SK-N-SH (cell line): ENCODE measurements around the gene UBE3C. TPM values are rescaled to one million over a fixed set of nuclear protein-coding genes. Genes with fewer than 3 reads are reported as not detected.

Experiments
- CTCF ChIA-PET: fragments of 300-600, 350-600 bp; formaldehyde crosslinking; extraction: SDS; loops from one replicate; lab custom pipeline; 2021; lab: Yijun Ruan, JAX
- POLR2A ChIA-PET: fragments of 350-600 bp; sonication (Branson Sonifier 250); formaldehyde crosslinking; extraction: SDS; loops from one replicate; lab custom pipeline; 2020; ENCODE audit warnings: antibody characterized with exemption, inconsistent platforms; lab: Yijun Ruan, JAX
- DNase-seq: peaks from one replicate; pipeline ENCODE4 v3.0.0; 2012
- H2AFZ ChIP-seq: fragments of 200-600 bp; sonication (generic); 2 replicates; pipeline ENCODE4 v1.8.1; 2016; ENCODE audit warnings: antibody characterized with exemption, mild to moderate bottlenecking, low read depth
- H3F3A ChIP-seq: fragments of 200-600 bp; sonication (generic); replicated peaks from 2 replicates; pipeline ENCODE3; 2016; ENCODE audit warnings: antibody characterized with exemption, mild to moderate bottlenecking; ENCODE audit not compliant: insufficient read depth
- H3K27ac ChIP-seq, 2 experiments: fragments of 200-500 bp in 1 of 2; fragments of 200-600 bp in 1 of 2; sonication (Bioruptor generic) in 1 of 2; sonication (generic), shearing (Covaris generic) in 1 of 2; 2 replicates each; pipeline versions ENCODE4 v1.5.1 to v1.6.1; 2014 to 2016; ENCODE audit warnings: low read depth in 2 of 2, inconsistent platforms in 1 of 2, low read length in 1 of 2, mild to moderate bottlenecking in 1 of 2, mixed read lengths in 1 of 2
- H3K27me3 ChIP-seq: fragments of 200-600 bp; sonication (generic), shearing (Covaris generic); 2 replicates; pipeline ENCODE4 v1.6.1; 2016; ENCODE audit warnings: mixed run types; ENCODE audit not compliant: insufficient read depth
- H3K36me3 ChIP-seq, 2 experiments: fragments of 200-500 bp in 1 of 2; fragments of 200-600 bp in 1 of 2; sonication (Bioruptor generic) in 1 of 2; sonication (generic) in 1 of 2; replicated peaks in 1 of 2; 2 replicates each; pipeline versions ENCODE3 to v1.5.1; 2014 to 2016; ENCODE audit warnings: low read length in 1 of 2, mild to moderate bottlenecking in 1 of 2; ENCODE audit not compliant: insufficient read depth in 2 of 2, control insufficient read depth in 1 of 2
- H3K4me1 ChIP-seq, 2 experiments: fragments of 200-500 bp in 1 of 2; fragments of 200-600 bp in 1 of 2; sonication (Bioruptor generic) in 1 of 2; sonication (generic), shearing (Covaris generic) in 1 of 2; 2 replicates each; pipeline versions ENCODE4 v1.5.1 to v1.6.1; 2014 to 2016; ENCODE audit warnings: low read depth in 1 of 2, low read length in 1 of 2, mixed run types in 1 of 2; ENCODE audit not compliant: insufficient read depth in 2 of 2, control insufficient read depth in 1 of 2
- H3K4me2 ChIP-seq: fragments of 200-600 bp; sonication (generic), shearing (Covaris generic); 2 replicates; pipeline ENCODE4 v1.6.1; 2017; ENCODE audit warnings: mixed run types
- H3K4me3 ChIP-seq, 2 experiments: fragments of 200-500 bp in 1 of 2; fragments of 200-600 bp in 1 of 2; sonication (Bioruptor generic) in 1 of 2; sonication (generic), shearing (Covaris generic) in 1 of 2; 2 replicates each; pipeline versions ENCODE4 v1.5.1 to v1.8.1; 2014 to 2016; ENCODE audit warnings: low read depth in 2 of 2, inconsistent platforms in 1 of 2, low read length in 1 of 2, mild to moderate bottlenecking in 1 of 2, mixed read lengths in 1 of 2, moderate library complexity in 1 of 2
- H3K79me2 ChIP-seq: fragments of 200-600 bp; sonication (generic); 2 replicates; pipeline ENCODE4 v1.8.1; 2017; ENCODE audit warnings: mild to moderate bottlenecking; ENCODE audit not compliant: insufficient read depth
- H3K9ac ChIP-seq: fragments of 200-600 bp; sonication (generic); 2 replicates; pipeline ENCODE4 v1.6.1; 2017; ENCODE audit warnings: mixed run types
- H3K9me2 ChIP-seq: fragments of 200-600 bp; sonication (generic); 2 replicates; pipeline ENCODE4 v1.6.1; 2017; ENCODE audit warnings: mixed run types
- H3K9me3 ChIP-seq: fragments of 200-600 bp; sonication (generic); 2 replicates; pipeline ENCODE4 v1.6.1; 2017; ENCODE audit warnings: mixed run types, mild to moderate bottlenecking, moderate library complexity
- H4K20me1 ChIP-seq: fragments of 200-600 bp; sonication (generic); 2 replicates; pipeline ENCODE4 v1.6.1; 2017; ENCODE audit warnings: mild to moderate bottlenecking, mixed run types; ENCODE audit not compliant: insufficient read depth
- CHD2 ChIP-seq: fragments of 150-350 bp; IDR thresholded peaks from 2 replicates; pipeline ENCODE4 v1.6.1; 2018; ENCODE audit warnings: low read length; ENCODE audit not compliant: partially characterized antibody
- EP300 ChIP-seq, 2 experiments: IDR thresholded peaks; 2 replicates each; pipeline versions ENCODE4 v1.4.0 to v1.6.1; 2012; ENCODE audit warnings: borderline replicate concordance in 1 of 2, low read depth in 1 of 2, low read length in 1 of 2
- GABPA ChIP-seq: IDR thresholded peaks from 2 replicates; pipeline ENCODE4 v1.4.0; 2012; ENCODE audit warnings: low read depth, mild to moderate bottlenecking
- PBX3 ChIP-seq: IDR thresholded peaks from 2 replicates; pipeline ENCODE4; 2012
- RAD21 ChIP-seq: IDR thresholded peaks from 2 replicates; pipeline ENCODE4 v1.6.1; 2012; ENCODE audit warnings: mild to moderate bottlenecking, low read length
- REST ChIP-seq: IDR thresholded peaks from 2 replicates; pipeline ENCODE4 v1.6.1; 2012; ENCODE audit warnings: mild to moderate bottlenecking, low read depth, low read length, moderate library complexity
- RXRA ChIP-seq: IDR thresholded peaks from 2 replicates; pipeline ENCODE4 v1.4.0; 2012; ENCODE audit warnings: low read depth, mild to moderate bottlenecking, borderline replicate concordance
- TAF1 ChIP-seq: IDR thresholded peaks from 2 replicates; pipeline ENCODE4 v1.6.1; 2012; ENCODE audit warnings: low read depth, mild to moderate bottlenecking, low read length, moderate library complexity, borderline replicate concordance
- YY1 ChIP-seq: IDR thresholded peaks from 2 replicates; pipeline ENCODE4 v1.4.0; 2012; ENCODE audit warnings: low read depth, mild to moderate bottlenecking
- WGBS: methylation state at CpG from one replicate; pipeline ENCODE4 v1.1.6; 2017; ENCODE audit warnings: low lambda C conversion rate; 5-methylcytosine and 5-hydroxymethylcytosine counted together
- polyA plus RNA-seq, 3 experiments: library from polyadenylated mRNA; depleted of rRNA; stranded (reverse); fragments of >200 nt; gene quantifications; 2 replicates each; pipeline ENCODE4 v1.2.3, GENCODE V29; 2012
- TF ChIP-seq, protein P1 (sequence below): fragments of 150-350 bp; IDR thresholded peaks from 2 replicates; pipeline ENCODE4 v1.6.1; 2017; ENCODE audit warnings: antibody characterized with exemption, low read length, low read depth, borderline replicate concordance
- TF ChIP-seq, protein P2 (sequence below): fragments of 150-350 bp; IDR thresholded peaks from 2 replicates; pipeline ENCODE4 v1.6.1; 2016; ENCODE audit warnings: mild to moderate bottlenecking, low read depth, low read length
- TF ChIP-seq, protein P3 (sequence below): IDR thresholded peaks from 2 replicates; pipeline ENCODE4 v1.4.0; 2012; ENCODE audit warnings: low read depth
- TF ChIP-seq, protein P4 (sequence below): IDR thresholded peaks from 2 replicates; pipeline ENCODE4 v1.4.0; 2012; ENCODE audit warnings: low read depth, borderline replicate concordance

Gene UBE3C
- polyA plus RNA-seq, 1 of the 3 experiments (the other 2 are of a cell fraction) = 48.4 TPM

- Histone ChIP-seq H3K9me3 (no peaks in the 10 kb centered on the region), H3F3A (peaks cover 7% of the 10 kb centered on the region), H3K36me3 (peaks cover 0 to 5% of the 10 kb centered on the region in 2 experiments), H3K9me2 (no peaks in the 10 kb centered on the region), H3K4me1 (peaks cover 0 to 28% of the 10 kb centered on the region in 2 experiments; a peak in 2 of 4 replicates), H3K4me2 (no peak overlapping the region), H3K27ac (no peak overlapping the region), H2AFZ (no peak overlapping the region), H3K9ac (no peak overlapping the region), H4K20me1 (peaks cover 100% of the 10 kb centered on the region), H3K79me2 (peaks cover 100% of the 10 kb centered on the region), H3K27me3 (no peaks in the 10 kb centered on the region), H3K4me3 (no peak overlapping the region)
- ChIA-PET CTCF (interaction anchor here (0.5 kb wide), 1 partner anchor 70 kb away, joined by 3 read pairs; no protein-coding TSS in a partner anchor), POLR2A (no interaction called here)
- DNase-seq = no peak
- TF ChIP-seq, protein P1, sequence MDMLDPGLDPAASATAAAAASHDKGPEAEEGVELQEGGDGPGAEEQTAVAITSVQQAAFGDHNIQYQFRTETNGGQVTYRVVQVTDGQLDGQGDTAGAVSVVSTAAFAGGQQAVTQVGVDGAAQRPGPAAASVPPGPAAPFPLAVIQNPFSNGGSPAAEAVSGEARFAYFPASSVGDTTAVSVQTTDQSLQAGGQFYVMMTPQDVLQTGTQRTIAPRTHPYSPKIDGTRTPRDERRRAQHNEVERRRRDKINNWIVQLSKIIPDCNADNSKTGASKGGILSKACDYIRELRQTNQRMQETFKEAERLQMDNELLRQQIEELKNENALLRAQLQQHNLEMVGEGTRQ = no peak
- TF ChIP-seq RXRA (no peak), RAD21 (no peak), CHD2 (no peak)
- TF ChIP-seq, protein P2, sequence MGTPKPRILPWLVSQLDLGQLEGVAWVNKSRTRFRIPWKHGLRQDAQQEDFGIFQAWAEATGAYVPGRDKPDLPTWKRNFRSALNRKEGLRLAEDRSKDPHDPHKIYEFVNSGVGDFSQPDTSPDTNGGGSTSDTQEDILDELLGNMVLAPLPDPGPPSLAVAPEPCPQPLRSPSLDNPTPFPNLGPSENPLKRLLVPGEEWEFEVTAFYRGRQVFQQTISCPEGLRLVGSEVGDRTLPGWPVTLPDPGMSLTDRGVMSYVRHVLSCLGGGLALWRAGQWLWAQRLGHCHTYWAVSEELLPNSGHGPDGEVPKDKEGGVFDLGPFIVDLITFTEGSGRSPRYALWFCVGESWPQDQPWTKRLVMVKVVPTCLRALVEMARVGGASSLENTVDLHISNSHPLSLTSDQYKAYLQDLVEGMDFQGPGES = no peak
- TF ChIP-seq, protein P3, sequence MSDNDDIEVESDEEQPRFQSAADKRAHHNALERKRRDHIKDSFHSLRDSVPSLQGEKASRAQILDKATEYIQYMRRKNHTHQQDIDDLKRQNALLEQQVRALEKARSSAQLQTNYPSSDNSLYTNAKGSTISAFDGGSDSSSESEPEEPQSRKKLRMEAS = no peak
- WGBS = 94% methylated on average over 9 of the region's 9 CpGs
Measured at GRCh38 chr7:157152391-157152937, 13.7 kb downstream of the UBE3C start.

DNA sequence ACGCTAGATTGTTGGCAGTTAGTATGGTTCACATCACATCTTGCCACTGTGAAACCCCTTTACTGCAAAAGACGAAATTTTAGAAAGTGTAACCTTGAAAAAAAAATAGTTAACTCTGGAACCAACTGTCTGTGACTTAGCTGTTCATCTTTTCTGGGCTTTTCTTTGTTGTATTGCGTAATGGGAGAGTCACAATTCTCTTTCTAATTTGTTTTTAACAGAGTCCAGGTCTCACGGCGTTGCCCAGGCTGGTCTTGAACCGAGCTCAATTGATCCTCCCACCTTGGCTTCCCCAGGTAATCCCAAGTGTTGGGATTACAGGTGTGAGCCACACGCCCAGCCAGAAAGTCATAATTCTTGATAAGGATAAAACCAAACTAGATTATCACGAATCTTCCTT, 14.5 kb downstream of the UBE3C start:
- H3K9me3 ChIP-seq = no peaks in the 10 kb centered on the region
- H3K9me2 ChIP-seq = no peaks in the 10 kb centered on the region
- H3K4me1 ChIP-seq = peaks cover 0 to 29% of the 10 kb centered on the region in 2 experiments; a peak in 2 of 4 replicates
- no peak overlapping the region for H3K4me3 ChIP-seq
- no peak overlapping the region for H3K4me2 ChIP-seq
- no peak overlapping the region for H2AFZ ChIP-seq
- no peaks in the 10 kb centered on the region for H3K27me3 ChIP-seq
- peaks cover 7% of the 10 kb centered on the region for H3F3A ChIP-seq
- CTCF ChIA-PET = interaction anchor here (0.5 kb wide), 1 partner anchor 69 kb away, joined by 3 read pairs; no protein-coding TSS in a partner anchor
- H3K9ac ChIP-seq = no peak overlapping the region
- POLR2A ChIA-PET = no interaction called here
- H3K27ac ChIP-seq = no peak overlapping the region
- peaks cover 100% of the 10 kb centered on the region for H3K79me2 ChIP-seq
- WGBS = 94% methylated on average over 8 of the region's 8 CpGs
- H4K20me1 ChIP-seq = peaks cover 99% of the 10 kb centered on the region
- DNase-seq = no peak
- peaks cover 0 to 5% of the 10 kb centered on the region in 2 experiments for H3K36me3 ChIP-seq
- TF ChIP-seq, protein P4, sequence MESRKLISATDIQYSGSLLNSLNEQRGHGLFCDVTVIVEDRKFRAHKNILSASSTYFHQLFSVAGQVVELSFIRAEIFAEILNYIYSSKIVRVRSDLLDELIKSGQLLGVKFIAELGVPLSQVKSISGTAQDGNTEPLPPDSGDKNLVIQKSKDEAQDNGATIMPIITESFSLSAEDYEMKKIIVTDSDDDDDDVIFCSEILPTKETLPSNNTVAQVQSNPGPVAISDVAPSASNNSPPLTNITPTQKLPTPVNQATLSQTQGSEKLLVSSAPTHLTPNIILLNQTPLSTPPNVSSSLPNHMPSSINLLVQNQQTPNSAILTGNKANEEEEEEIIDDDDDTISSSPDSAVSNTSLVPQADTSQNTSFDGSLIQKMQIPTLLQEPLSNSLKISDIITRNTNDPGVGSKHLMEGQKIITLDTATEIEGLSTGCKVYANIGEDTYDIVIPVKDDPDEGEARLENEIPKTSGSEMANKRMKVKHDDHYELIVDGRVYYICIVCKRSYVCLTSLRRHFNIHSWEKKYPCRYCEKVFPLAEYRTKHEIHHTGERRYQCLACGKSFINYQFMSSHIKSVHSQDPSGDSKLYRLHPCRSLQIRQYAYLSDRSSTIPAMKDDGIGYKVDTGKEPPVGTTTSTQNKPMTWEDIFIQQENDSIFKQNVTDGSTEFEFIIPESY = no peak
- TF ChIP-seq PBX3 (no peak), YY1 (no peak), TAF1 (no peak), REST (no peak), GABPA (no peak), EP300 (IDR thresholded peaks at IDR 0.05; ENCODE audit: borderline replicate concordance in 1 of 2, low read depth in 1 of 2, low read length in 1 of 2) (no peak), RXRA (no peak)
- TF ChIP-seq, protein P1 = no peak
